ENCODE measurements around the gene QDPR. TPM values are rescaled to one million over a fixed set of nuclear protein-coding genes. Genes with fewer than 3 reads are reported as not detected.

Gene QDPR
- total and polyA plus RNA-seq, 2 donors (not counting 1 experiment from before 2014, with no cell fraction given): 2.7 to 8.1 TPM

- no peaks in the 10 kb centered on the region for H4K20me1 ChIP-seq (ENCODE audit: control insufficient read depth, insufficient read depth, low read length, poor library complexity, severe bottlenecking)
- no peak for TF ChIP-seq EZH2 (IDR thresholded peaks at IDR 0.05; ENCODE audit: borderline replicate concordance, insufficient read depth, low read depth, low read length, poor library complexity, severe bottlenecking)
- Mint-ChIP-seq H3K9me3 (ENCODE audit: insufficient read depth) (no peaks in the 10 kb centered on the region), H3K27ac (no peak overlapping the region), H3K4me3 (no peak overlapping the region), H3K4me1 (no peaks in the 10 kb centered on the region), H3K27me3 (peaks cover 20% of the 10 kb centered on the region)
- POLR2A ChIA-PET: no interaction called here
- DNase-seq: no peak
- no peak overlapping the region for H3K4me3 ChIP-seq (ENCODE audit: control extremely low read depth in 1 of 5, extremely low read depth in 1 of 5, insufficient read depth in 1 of 5, low read depth in 2 of 5, low read length in 4 of 5)
- H2AFZ ChIP-seq (ENCODE audit: insufficient read depth, low read depth, low read length, poor library complexity, severe bottlenecking): no peak overlapping the region
- CTCF ChIA-PET: interaction anchor here (2.1 kb wide), 1 partner anchor 9 kb away, joined by 7 read pairs; no protein-coding TSS in a partner anchor
- no peaks in the 10 kb centered on the region for H3K4me1 ChIP-seq (ENCODE audit: control insufficient read depth in 2 of 2, insufficient read depth in 2 of 2, low read length in 2 of 2)
- H3K4me2 ChIP-seq (replicated peaks; ENCODE audit: low read depth, low read length, poor library complexity, severe bottlenecking): no peak overlapping the region
- intact Hi-C loops (cut with micrococcal nuclease): no loop called here
- ATAC-seq (ENCODE audit: low read depth): no peak
- no peaks in the 10 kb centered on the region for H3K9me3 ChIP-seq (ENCODE audit: control extremely low read depth in 1 of 3, control insufficient read depth in 2 of 3, insufficient read depth in 1 of 3, low read length in 2 of 3)
- no peaks in the 10 kb centered on the region for H3K79me2 ChIP-seq (ENCODE audit: control insufficient read depth, insufficient read depth, low read length)
- no peak overlapping the region for H3K27ac ChIP-seq (ENCODE audit: low read length in 2 of 2)
- no peaks in the 10 kb centered on the region for H3K36me3 ChIP-seq (replicated peaks in 1 of 2; ENCODE audit: control extremely low read depth in 1 of 2, control insufficient read depth in 1 of 2, extremely low read depth in 1 of 2, insufficient read depth in 2 of 2, low read length in 1 of 2)
- WGBS (ENCODE audit: insufficient coverage): no CpG with 5 or more reads among the region's 5 CpGs
- no peaks in the 10 kb centered on the region for H3K27me3 ChIP-seq (replicated peaks in 1 of 4; ENCODE audit: control extremely low read depth in 1 of 4, control insufficient read depth in 3 of 4, insufficient read depth in 4 of 4, low read length in 3 of 4)
- no peak overlapping the region for H3K9ac ChIP-seq (ENCODE audit: low read length)
Measured at GRCh38 chr4:17557880-17558279, 46.0 kb upstream of the QDPR start.

GRCh38 chr4:17556498-17556897, 44.6 kb upstream of the QDPR start:
- Mint-ChIP-seq H3K4me1 (no peaks in the 10 kb centered on the region), H3K27me3 (peaks cover 26% of the 10 kb centered on the region), H3K27ac (no peak overlapping the region), H3K9me3 (ENCODE audit: insufficient read depth) (no peaks in the 10 kb centered on the region), H3K4me3 (no peak overlapping the region)
- no peak overlapping the region for H3K4me3 ChIP-seq (ENCODE audit: control extremely low read depth in 1 of 5, extremely low read depth in 1 of 5, insufficient read depth in 1 of 5, low read depth in 2 of 5, low read length in 4 of 5)
- H3K4me2 ChIP-seq (replicated peaks; ENCODE audit: low read depth, low read length, poor library complexity, severe bottlenecking): no peak overlapping the region
- H3K9me3 ChIP-seq (ENCODE audit: control extremely low read depth in 1 of 3, control insufficient read depth in 2 of 3, insufficient read depth in 1 of 3, low read length in 2 of 3): no peaks in the 10 kb centered on the region
- DNase-seq (no peak), ATAC-seq (ENCODE audit: low read depth) (no peak)
- H4K20me1 ChIP-seq (ENCODE audit: control insufficient read depth, insufficient read depth, low read length, poor library complexity, severe bottlenecking): no peaks in the 10 kb centered on the region
- H3K9ac ChIP-seq (ENCODE audit: low read length): no peak overlapping the region
- H3K27ac ChIP-seq (ENCODE audit: low read length in 2 of 2): no peak overlapping the region
- H3K36me3 ChIP-seq (replicated peaks in 1 of 2; ENCODE audit: control extremely low read depth in 1 of 2, control insufficient read depth in 1 of 2, extremely low read depth in 1 of 2, insufficient read depth in 2 of 2, low read length in 1 of 2): no peaks in the 10 kb centered on the region
- H3K27me3 ChIP-seq (replicated peaks in 1 of 4; ENCODE audit: control extremely low read depth in 1 of 4, control insufficient read depth in 3 of 4, insufficient read depth in 4 of 4, low read length in 3 of 4): peaks cover 0 to 1% (median 0%) of the 10 kb centered on the region in 4 experiments
- H2AFZ ChIP-seq (ENCODE audit: insufficient read depth, low read depth, low read length, poor library complexity, severe bottlenecking): no peak overlapping the region
- ChIA-PET POLR2A (no interaction called here), CTCF (interaction anchor here (0.7 to 1.0 kb wide), 3 partner anchors 8 to 1035 kb away, joined by 3 to 5 read pairs (median 4); no protein-coding TSS in a partner anchor)
- no peaks in the 10 kb centered on the region for H3K79me2 ChIP-seq (ENCODE audit: control insufficient read depth, insufficient read depth, low read length)
- TF ChIP-seq EZH2 (IDR thresholded peaks at IDR 0.05; ENCODE audit: borderline replicate concordance, insufficient read depth, low read depth, low read length, poor library complexity, severe bottlenecking) (no peak), CTCF (IDR thresholded peaks at IDR 0.05) (no peak)
- H3K4me1 ChIP-seq (ENCODE audit: control insufficient read depth in 2 of 2, insufficient read depth in 2 of 2, low read length in 2 of 2): no peaks in the 10 kb centered on the region
- intact Hi-C loops (cut with micrococcal nuclease): no loop called here

All from B cell (primary cell).